Measurements from ENCODE around the gene CLK1. TPM values are rescaled to one million over a fixed set of nuclear protein-coding genes. Genes with fewer than 3 reads are reported as not detected.
"Not testable (repeated sequence)": the region's sequence is repeated elsewhere in the genome, so short reads cannot be mapped to it uniquely, and the experiment has no call there.

The CLK1 gene
- total RNA-seq (ENCODE audit: insufficient read depth, low replicate concordance): 127 TPM

GRCh38 chr2:200864176-200865034, at the start of gene CLK1:
Gene CLK1 (minus strand): TSS chr2:200864658. CDS start chr2:200861862, 2,796 bp downstream.
- DNase-seq (ENCODE audit: low spot score): peak; percentile 97

DNA sequence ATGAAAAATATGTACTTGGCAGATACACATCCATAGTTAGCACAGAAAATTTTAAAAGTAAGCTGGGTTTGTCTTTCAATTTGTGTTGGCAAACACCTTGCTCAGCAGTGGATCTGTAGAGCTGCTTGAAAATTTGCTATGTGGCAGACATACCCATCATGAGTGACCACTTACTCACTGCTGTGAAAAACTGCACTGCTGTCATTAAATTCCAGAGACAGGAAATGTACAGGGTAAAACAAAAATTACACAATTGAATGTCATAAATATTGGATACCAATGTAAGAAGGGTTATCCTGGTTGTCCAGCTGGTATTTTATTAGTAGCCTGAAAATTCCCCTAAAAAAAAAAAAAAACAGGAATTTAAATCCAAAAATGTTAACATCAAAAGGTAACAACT, 49.2 kb upstream of the CLK1 start:
- DNase-seq (ENCODE audit: low spot score): no peak

- no peak for DNase-seq (ENCODE audit: low spot score)
Measured at GRCh38 chr2:200909958-200910357, 45.5 kb upstream of the CLK1 start.

GRCh38 chr2:200905618-200906296, 41.3 kb upstream of the CLK1 start:
- DNase-seq (ENCODE audit: low spot score): peak; percentile 62

GRCh38 chr2:200901459-200902072, 37.1 kb upstream of the CLK1 start:
- peak; percentile 83 for DNase-seq (ENCODE audit: low spot score)

- DNase-seq (ENCODE audit: low spot score): no peak
Measured at GRCh38 chr2:200899482-200899881, 35.0 kb upstream of the CLK1 start.

- DNase-seq (ENCODE audit: low spot score): peak; percentile 99
Measured at GRCh38 chr2:200888704-200889625, 24.5 kb upstream of the CLK1 start, which contains the start of the genes NIF3L1 and PPIL3. Gene NIF3L1 (plus strand): TSS chr2:200889371. CDS start chr2:200891944, 2,573 bp downstream. Gene PPIL3 (minus strand): TSS chr2:200889077. CDS start chr2:200887615, 1,462 bp downstream.

GRCh38 chr2:200881715-200882249, 17.3 kb upstream of the CLK1 start:
- DNase-seq (ENCODE audit: low spot score): not testable (repeated sequence)

DNA sequence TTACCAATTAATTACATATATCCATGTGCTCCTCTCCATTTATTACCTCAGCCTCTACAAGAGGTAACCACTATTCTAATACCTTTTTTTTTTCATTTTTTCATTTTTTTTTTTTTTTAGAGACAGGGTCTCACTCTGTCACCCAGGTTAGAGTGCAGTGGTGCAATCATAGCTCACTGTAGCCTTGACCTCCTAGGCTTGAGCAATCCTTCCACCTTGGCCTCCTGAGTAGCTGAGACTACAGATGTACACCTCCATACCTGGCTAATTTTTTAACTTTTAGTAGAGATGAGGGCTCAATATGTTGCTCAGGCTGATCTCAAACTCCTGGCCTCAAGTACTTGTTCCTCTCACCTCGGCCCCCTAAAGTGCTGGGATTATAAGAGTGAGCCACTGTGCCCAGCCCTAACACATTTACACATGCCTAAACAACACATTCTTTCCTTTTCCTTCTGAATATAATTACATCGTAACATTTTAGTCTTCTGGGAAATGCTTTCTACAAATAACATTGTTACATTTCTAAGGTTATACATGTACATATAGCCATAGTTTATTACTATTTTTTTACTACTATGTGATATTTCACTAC, 13.9 kb upstream of the CLK1 start:
- no peak for DNase-seq (ENCODE audit: low spot score)

DNA sequence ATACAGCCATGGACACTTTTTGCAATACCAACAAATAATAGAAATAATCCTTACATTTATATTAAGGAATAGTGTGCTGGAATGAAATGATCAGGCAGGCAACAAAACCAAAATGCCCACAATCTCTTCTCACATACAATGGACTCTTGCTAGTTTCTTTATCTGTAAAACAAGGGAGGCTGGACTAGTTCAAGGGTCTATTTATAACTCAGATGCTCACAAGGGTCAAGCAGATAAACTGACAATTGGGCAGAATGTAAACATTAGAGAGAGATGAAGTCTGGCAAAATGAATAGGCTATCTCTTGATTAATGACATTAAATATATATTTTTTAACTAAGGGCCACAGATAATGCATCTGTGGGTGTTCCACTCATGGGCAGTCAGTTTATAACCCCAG, 13.0 kb upstream of the CLK1 start:
- no peak for DNase-seq (ENCODE audit: low spot score)

DNA sequence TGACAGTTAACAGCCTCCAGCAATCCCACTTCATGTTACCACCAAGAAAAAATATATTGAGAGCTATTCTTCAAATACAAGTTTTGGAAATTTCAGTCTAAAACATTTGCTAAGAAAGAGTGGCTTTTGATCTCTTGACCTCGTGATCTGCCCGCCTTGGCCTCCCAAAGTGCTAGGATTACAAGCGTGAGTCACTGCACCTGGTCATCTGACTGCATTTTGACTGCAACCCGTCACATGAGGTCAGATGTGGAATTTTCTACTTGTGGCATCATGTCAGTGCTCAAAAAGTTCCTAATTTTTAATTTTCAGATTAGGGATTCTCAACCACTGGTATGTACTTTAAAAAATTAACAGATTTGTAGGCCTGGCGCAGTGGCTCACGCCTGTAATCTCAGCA, 9.1 kb upstream of the CLK1 start:
- no peak for DNase-seq (ENCODE audit: low spot score)

- no peak for DNase-seq (ENCODE audit: low spot score)
Measured at GRCh38 chr2:200871151-200871550, 6.7 kb upstream of the CLK1 start.

GRCh38 chr2:200869014-200869413, 4.6 kb upstream of the CLK1 start:
- no peak for DNase-seq (ENCODE audit: low spot score)

DNA sequence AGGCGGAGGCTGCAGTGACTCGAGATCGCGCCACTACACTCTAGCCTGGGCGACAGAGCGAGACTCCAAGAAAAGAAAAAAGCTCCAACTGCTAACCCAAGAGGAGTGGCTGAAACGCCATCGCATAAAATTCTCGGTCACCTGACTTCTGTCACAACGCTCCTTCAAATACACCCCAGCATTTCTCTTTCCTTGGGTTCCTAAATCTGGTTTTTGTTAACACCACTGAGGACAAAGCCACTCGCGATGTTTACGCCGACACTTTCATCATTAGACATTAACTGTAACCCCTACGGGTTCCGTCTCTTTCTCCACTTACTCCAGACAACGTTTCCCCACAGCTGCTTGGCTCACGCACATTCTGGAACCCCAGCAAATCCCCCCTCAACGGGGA, 679 bp downstream of the CLK1 start:
- DNase-seq (ENCODE audit: low spot score): no peak

- peak; percentile 57 for DNase-seq (ENCODE audit: low spot score)
Measured at GRCh38 chr2:200862532-200863000, 1.9 kb downstream of the CLK1 start.

DNA sequence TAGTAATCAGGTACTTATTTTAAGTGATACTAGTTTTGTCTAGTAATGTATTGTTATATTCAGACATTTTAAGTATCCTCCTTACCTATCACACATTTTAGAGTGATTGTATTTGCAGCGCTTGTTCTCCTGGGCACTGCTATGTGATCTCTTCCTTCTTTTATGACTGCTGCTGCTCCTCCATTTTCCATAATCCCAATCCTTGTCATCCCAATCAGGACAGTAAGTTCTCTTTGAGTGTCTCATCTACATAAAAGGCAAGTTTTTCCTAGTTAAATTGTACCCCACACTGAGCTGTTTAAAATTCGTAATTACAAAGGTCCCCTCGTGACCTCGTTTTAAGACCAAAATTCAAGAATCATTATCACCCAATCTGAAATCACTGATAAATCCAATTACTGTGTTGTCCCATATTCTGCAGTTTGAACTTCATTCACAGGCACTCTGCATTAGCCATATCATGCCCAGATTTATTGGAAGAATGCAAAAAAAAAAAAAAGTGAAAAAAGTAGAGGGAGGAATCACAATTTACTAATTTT, 2.8 kb downstream of the CLK1 start:
- DNase-seq (ENCODE audit: low spot score): peak; percentile 12

- no peak for DNase-seq (ENCODE audit: low spot score)
Measured at GRCh38 chr2:200860092-200860795, 4.2 kb downstream of the CLK1 start.

- DNase-seq (ENCODE audit: low spot score): no peak
Measured at GRCh38 chr2:200856806-200857205, 7.7 kb downstream of the CLK1 start.

DNA sequence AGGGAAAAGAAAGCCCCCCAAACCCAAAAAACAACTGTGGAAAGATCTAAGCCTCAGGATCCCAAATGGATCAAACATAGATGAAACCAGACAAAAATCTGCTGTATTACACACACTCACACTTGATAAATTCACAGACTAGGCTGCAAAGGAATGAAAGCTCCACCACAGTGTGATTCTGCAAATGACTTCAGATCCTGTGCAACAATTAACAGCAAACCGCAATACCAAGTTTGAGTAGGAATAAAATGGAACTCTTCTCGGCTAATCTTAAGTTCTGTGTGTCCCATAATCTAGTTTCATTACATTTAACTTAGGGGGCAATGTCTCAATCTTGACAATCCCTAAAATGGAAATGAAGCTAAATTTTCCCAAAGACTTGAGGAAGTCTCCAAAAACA, 11.9 kb downstream of the CLK1 start:
- no peak for DNase-seq (ENCODE audit: low spot score)
